ENCODE results near the gene FHOD3.
"Not testable (repeated sequence)": the region's sequence is repeated elsewhere in the genome, so short reads cannot be mapped to it uniquely, and the experiment has no call there.

The FHOD3 gene

DNA sequence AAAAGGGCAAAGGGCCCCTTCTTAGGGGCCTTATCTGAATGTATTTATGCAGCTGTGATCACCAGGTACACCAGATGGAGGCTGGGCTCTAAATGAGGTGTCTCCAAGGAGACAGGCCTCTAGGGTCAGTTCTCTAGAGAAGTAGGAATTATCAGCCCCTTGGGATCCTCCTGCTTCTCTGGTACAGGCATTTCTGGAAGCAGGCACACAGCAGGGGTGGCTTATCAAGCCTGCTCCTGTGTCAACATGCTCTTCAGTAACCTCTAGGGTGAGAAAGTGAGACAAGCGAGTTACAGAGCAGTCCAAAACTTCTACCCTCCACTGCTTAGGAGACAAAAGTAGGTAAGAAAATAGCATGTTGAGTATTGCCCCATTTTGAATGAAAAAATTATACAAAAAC is 517.5 kb downstream of the FHOD3 start:
- no peak for DNase-seq

DNA sequence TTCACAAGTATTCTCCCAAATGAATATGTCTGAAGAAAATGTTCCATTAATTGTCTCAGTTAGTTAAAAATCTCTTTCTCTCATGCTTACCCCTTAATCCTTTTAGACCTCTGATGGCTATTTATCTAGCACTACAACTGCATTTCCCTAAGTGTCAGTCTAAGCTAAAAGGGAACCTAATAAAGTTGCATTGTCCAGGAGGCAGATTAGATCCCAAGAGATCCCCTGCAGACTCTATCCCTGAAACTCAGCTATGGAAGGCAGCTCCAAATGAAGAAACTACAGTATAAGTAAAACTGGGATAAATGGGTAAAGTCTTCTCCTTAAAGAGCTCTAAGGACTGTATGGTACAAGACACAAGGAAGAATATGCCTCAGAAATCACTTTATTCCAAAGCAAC is 518.6 kb downstream of the FHOD3 start:
- not testable (repeated sequence) for DNase-seq

DNA sequence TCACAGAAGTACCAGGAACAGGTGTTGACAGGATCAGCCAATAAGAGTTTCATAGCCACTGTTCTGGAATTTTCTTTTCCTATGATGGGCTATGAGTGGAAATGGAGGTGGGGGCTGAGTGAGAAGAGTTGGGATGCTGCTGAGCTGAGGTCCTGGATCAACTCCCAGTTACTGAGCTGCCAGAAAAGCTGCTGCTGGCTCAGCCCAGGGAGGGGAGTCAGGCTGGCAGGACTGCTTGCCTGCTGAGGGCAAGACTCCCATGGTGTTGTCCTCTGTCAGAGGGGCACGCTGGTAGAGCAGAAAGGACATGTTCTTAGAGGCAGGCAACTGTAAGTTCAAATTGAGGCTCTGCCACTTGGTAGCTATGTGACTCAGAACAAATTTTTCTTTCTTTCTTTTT is 519.5 kb downstream of the FHOD3 start:
- no peak for DNase-seq

DNA sequence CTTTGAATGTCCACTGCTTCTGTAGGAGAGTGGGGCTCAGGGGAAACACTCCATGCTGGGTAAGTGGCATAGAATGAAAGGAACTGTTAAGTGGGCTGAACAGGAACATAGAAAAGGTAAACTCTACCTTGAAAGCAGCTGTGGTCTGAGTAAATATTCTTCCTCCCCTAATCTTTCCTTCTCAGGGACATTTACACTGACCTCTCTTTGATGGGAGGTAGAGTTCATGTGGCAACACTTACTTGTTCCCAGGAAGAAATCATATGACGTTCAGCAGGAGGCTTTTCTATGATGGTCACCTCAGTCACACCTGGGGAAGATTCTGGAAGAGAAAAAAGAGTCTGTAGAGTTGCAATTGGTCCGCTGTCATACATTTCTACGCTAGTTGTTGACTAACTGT is 521.1 kb downstream of the FHOD3 start:
- DNase-seq, result no peak

DNA sequence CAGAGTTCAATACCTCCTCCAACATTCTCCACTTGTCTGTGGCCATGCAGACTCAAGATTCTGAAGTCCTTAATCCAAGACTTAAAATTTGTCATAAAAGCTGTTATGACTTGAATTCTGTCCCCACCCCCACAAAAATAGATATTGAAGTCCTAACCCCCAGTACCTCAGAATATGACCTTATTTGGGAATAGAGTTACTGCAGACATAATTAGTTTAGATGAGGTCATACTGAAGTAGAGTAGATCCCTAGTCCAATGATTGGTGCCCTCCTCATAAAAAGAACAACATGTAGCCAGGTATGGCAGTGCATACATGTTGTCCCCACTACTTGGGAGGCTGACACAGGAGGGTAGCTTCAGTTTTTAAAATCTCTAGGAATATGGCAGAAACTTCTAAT is 522.1 kb downstream of the FHOD3 start:
- no peak for DNase-seq

GRCh38 chr18:36821681-36822080 is 524.2 kb downstream of the FHOD3 start:
- no peak for DNase-seq

DNA sequence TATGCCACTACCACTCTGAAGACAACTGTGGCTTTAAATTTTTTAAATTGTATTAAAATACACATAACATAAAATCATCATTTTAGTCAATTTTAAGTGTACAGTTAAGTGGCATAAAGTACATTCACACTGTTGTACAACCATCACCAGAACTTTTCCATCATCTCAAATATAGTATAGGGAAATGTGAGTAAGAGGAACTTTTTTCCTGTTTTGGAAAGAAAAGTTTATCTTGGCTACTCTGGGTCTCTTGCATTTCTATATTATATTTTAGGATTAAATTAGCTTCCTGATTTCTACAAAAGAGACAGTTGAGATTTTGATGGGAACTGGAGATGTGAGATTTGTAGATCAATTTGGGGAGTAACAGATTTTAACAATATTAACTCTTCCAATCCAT is 528.0 kb downstream of the FHOD3 start:
- no peak for DNase-seq

DNA sequence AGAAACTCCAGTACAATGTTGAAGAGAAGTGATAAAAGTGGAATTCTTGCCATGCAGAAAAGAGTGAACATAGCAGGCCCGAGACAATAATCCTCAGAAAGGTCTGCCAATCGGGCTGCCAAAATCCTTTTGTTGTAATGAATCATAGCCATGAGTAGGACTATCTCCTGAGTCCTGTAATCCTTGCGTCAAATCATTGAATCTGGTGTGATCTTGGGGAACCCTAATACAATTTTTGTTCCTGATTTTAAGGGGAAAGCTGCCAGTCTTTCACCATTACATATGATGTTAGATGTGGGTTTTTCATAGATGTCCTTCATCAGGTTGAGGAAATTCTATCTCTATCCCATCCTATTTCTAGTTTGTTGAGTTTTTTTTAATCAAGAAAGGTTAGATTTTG is 529.0 kb downstream of the FHOD3 start:
- DNase-seq, result no peak

DNA sequence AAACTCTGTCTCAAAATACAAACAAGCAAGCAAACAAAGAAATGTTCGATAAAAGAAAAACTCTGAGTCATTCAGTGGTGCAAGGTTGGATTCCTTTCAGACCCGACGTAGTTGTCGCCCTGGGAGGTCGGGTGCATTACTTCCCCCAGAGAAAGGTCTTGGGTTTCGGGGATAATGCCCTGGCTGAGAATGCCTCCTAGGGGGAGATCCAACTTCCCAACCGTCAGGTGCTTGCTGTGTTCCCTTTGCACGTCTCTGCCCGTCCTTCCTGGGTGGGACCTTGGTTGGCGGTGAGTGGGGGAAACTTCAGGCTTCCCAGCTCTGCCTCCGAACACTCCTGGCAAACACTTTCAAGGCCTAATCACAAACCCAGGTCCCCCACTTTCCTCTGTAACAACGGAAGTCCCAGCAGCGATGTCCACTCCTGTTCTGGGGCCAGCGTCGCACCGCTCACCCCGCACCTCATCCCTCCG is 530.7 kb downstream of the FHOD3 start:
- DNase-seq, result peak; percentile 75

GRCh38 chr18:36828630-36829361 is 531.3 kb downstream of the FHOD3 start, which contains the start of the genes KIAA1328 and TPGS2:
Gene KIAA1328 (plus strand): TSS chr18:36829127. CDS start chr18:36829139, 12 bp downstream.
Gene TPGS2 (minus strand): TSS chr18:36829002. CDS start chr18:36828767, 235 bp downstream.
- peak; percentile 97 for DNase-seq
